ENCODE measurements around the gene MIGA2.
"Not testable (repeated sequence)": the region's sequence is repeated elsewhere in the genome, so short reads cannot be mapped to it uniquely, and the experiment has no call there.

MIGA2 gene

GRCh38 chr9:129028192-129028966 lies 8.0 kb upstream of the MIGA2 start, which contains the start of gene SH3GLB2:
Gene SH3GLB2 (minus strand): TSS chr9:129028331. CDS start chr9:129028154, 177 bp downstream.
- peak within 1 kb of the TSS; percentile 51 to 90 (median 72) for H3K27ac Mint-ChIP-seq
- peaks cover 35% of the 10 kb centered on the region for H3K4me1 Mint-ChIP-seq
- peak; percentile 84 to 93 (median 86) for TF ChIP-seq CTCF (IDR thresholded peaks at IDR 0.05; ENCODE audit: unreplicated experiment in 3 of 3)
- H3K4me3 Mint-ChIP-seq, result peak within 1 kb of the TSS; percentile 83 to 90 (median 89)
- no peaks in the 10 kb centered on the region for H3K9me3 Mint-ChIP-seq
- H3K27me3 Mint-ChIP-seq (ENCODE audit: low read depth), result peaks cover 4% of the 10 kb centered on the region
- H3K36me3 Mint-ChIP-seq (ENCODE audit: low read depth), result no peaks in the 10 kb centered on the region

- H3K9me3 Mint-ChIP-seq, result no peaks in the 10 kb centered on the region
- peak overlapping the region in 2 of 3 experiments; percentile 2 to 61 for H3K27ac Mint-ChIP-seq
- H3K4me1 Mint-ChIP-seq, result peaks cover 29% of the 10 kb centered on the region
- TF ChIP-seq CTCF (IDR thresholded peaks at IDR 0.05; ENCODE audit: unreplicated experiment in 3 of 3), result no peak
- no peaks in the 10 kb centered on the region for H3K36me3 Mint-ChIP-seq (ENCODE audit: low read depth)
- H3K27me3 Mint-ChIP-seq (ENCODE audit: low read depth), result no peaks in the 10 kb centered on the region
- peak overlapping the region; percentile 52 to 67 (median 61) for H3K4me3 Mint-ChIP-seq
Observed at GRCh38 chr9:129030191-129030590, 6.2 kb upstream of the MIGA2 start.

- Mint-ChIP-seq H3K4me3 (no peak overlapping the region), H3K9me3 (no peaks in the 10 kb centered on the region), H3K4me1 (peaks cover 24% of the 10 kb centered on the region), H3K27ac (no peak overlapping the region), H3K36me3 (ENCODE audit: low read depth) (no peaks in the 10 kb centered on the region), H3K27me3 (ENCODE audit: low read depth) (no peaks in the 10 kb centered on the region)
- no peak for TF ChIP-seq CTCF (IDR thresholded peaks at IDR 0.05; ENCODE audit: unreplicated experiment in 3 of 3)
Observed at GRCh38 chr9:129031514-129031913, 4.9 kb upstream of the MIGA2 start.

- Mint-ChIP-seq H3K4me1 (peaks cover 25% of the 10 kb centered on the region), H3K9me3 (no peaks in the 10 kb centered on the region), H3K27me3 (ENCODE audit: low read depth) (no peaks in the 10 kb centered on the region), H3K27ac (no peak overlapping the region), H3K36me3 (ENCODE audit: low read depth) (no peaks in the 10 kb centered on the region), H3K4me3 (no peak overlapping the region)
- TF ChIP-seq CTCF (IDR thresholded peaks at IDR 0.05; ENCODE audit: unreplicated experiment in 3 of 3), result no peak
Observed at GRCh38 chr9:129032541-129033159, 3.8 kb upstream of the MIGA2 start.

GRCh38 chr9:129033216-129033615 lies 3.2 kb upstream of the MIGA2 start:
- no peak for TF ChIP-seq CTCF (IDR thresholded peaks at IDR 0.05; ENCODE audit: unreplicated experiment in 3 of 3)
- H3K27ac Mint-ChIP-seq, result no peak overlapping the region
- H3K4me3 Mint-ChIP-seq, result no peak overlapping the region
- no peaks in the 10 kb centered on the region for H3K27me3 Mint-ChIP-seq (ENCODE audit: low read depth)
- no peaks in the 10 kb centered on the region for H3K36me3 Mint-ChIP-seq (ENCODE audit: low read depth)
- no peaks in the 10 kb centered on the region for H3K9me3 Mint-ChIP-seq
- peaks cover 30% of the 10 kb centered on the region for H3K4me1 Mint-ChIP-seq

- H3K27me3 Mint-ChIP-seq (ENCODE audit: low read depth); H3K36me3 Mint-ChIP-seq (ENCODE audit: low read depth); H3K9me3 Mint-ChIP-seq: not testable (repeated sequence)
- Mint-ChIP-seq H3K27ac (peak overlapping the region; percentile 87 to 92 (median 90)), H3K4me3 (peak overlapping the region; percentile 90 to 94 (median 91)), H3K4me1 (peaks cover 23% of the 10 kb centered on the region)
Observed at GRCh38 chr9:129035838-129036237, 588 bp upstream of the MIGA2 start.
